ENCODE results near the gene TCEA3. TPM values are rescaled to one million over a fixed set of nuclear protein-coding genes. Genes with fewer than 3 reads are reported as not detected.

TCEA3 gene
- total and polyA plus RNA-seq, 2 of the 4 experiments (the other 2 are of a cell fraction), result 3.0 to 6.3 TPM

GRCh38 chr1:23450894-23451293 lies 26.3 kb upstream of the TCEA3 start:
- no peaks in the 10 kb centered on the region for H3K27me3 ChIP-seq (ENCODE audit: control insufficient read depth, insufficient read depth, low read length)
- no TSS peak for BruUV-seq (replicated peaks)
- no CpG with 5 or more reads among the region's 4 CpGs for WGBS, 2 experiments (ENCODE audit: extremely low coverage in 2 of 2, insufficient read length in 1 of 2)
- DNase-seq (no peak), ATAC-seq (ENCODE audit: low read depth) (no peak)
- CTCF ChIA-PET, result no interaction called here
- in situ Hi-C loops (cut with MboI; ENCODE audit: low sequenced_read_pairs) (no loop called here), intact Hi-C loops (cut with micrococcal nuclease) (no loop called here), dilution Hi-C loops (cut with HindIII; ENCODE audit: low sequenced_read_pairs, unreplicated experiment) (no loop called here)
- H2AK5ac ChIP-seq (ENCODE audit: low read depth, low read length), result no peak overlapping the region
- no peak overlapping the region for H3K4me3 ChIP-seq (ENCODE audit: insufficient read depth, low read depth, low read length)
- no peak overlapping the region for H3K27ac ChIP-seq (ENCODE audit: insufficient read depth, low read length)
- no peak overlapping the region for H3K23ac ChIP-seq (ENCODE audit: low read depth, low read length)
- no peak overlapping the region for H2BK20ac ChIP-seq (ENCODE audit: low read depth, low read length)
- no peaks in the 10 kb centered on the region; a peak in 1 of 4 replicates for H3K79me1 ChIP-seq (ENCODE audit: low read depth in 1 of 2, low read length in 2 of 2)
- H2AFZ ChIP-seq (replicated peaks; ENCODE audit: low read length, poor library complexity), result no peak overlapping the region
- H3K4ac ChIP-seq (ENCODE audit: low read depth, low read length), result no peak overlapping the region
- no peak overlapping the region for H3K56ac ChIP-seq (ENCODE audit: extremely low read depth, insufficient read depth, low read length)
- no peak overlapping the region for H2BK15ac ChIP-seq (ENCODE audit: low read depth, low read length)
- H3K14ac ChIP-seq (replicated peaks; ENCODE audit: low read depth, low read length), result no peak overlapping the region
- no peak overlapping the region for H3K9ac ChIP-seq (ENCODE audit: low read depth, low read length)
- H3K4me2 ChIP-seq (ENCODE audit: low read depth, low read length), result no peak overlapping the region
- H4K20me1 ChIP-seq (ENCODE audit: insufficient read depth, low read length), result no peaks in the 10 kb centered on the region
- H3K9me3 ChIP-seq (ENCODE audit: control insufficient read depth, insufficient read depth, low read length), result no peaks in the 10 kb centered on the region
- POLR2A ChIA-PET (ENCODE audit: unreplicated experiment), result no interaction called here
- no peak overlapping the region for H2BK5ac ChIP-seq (ENCODE audit: low read depth, low read length, poor library complexity, severe bottlenecking)
- H3K18ac ChIP-seq (ENCODE audit: low read depth, low read length), result no peak overlapping the region
- no peak overlapping the region for H4K8ac ChIP-seq (ENCODE audit: low read depth in 2 of 2, low read length in 2 of 2)
- no peak overlapping the region for H4K91ac ChIP-seq (ENCODE audit: insufficient read depth, low read depth, low read length)
- H3K36me3 ChIP-seq (ENCODE audit: control insufficient read depth, insufficient read depth, low read length), result peaks cover 41% of the 10 kb centered on the region; the same call in 1 of the 2 replicates
- TF ChIP-seq, protein P1, sequence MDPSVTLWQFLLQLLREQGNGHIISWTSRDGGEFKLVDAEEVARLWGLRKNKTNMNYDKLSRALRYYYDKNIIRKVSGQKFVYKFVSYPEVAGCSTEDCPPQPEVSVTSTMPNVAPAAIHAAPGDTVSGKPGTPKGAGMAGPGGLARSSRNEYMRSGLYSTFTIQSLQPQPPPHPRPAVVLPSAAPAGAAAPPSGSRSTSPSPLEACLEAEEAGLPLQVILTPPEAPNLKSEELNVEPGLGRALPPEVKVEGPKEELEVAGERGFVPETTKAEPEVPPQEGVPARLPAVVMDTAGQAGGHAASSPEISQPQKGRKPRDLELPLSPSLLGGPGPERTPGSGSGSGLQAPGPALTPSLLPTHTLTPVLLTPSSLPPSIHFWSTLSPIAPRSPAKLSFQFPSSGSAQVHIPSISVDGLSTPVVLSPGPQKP (IDR thresholded peaks at IDR 0.05; ENCODE audit: borderline replicate concordance, low read depth, low read length), result no peak
- TF ChIP-seq MAZ (IDR thresholded peaks at IDR 0.05; ENCODE audit: borderline replicate concordance, low read depth, low read length), result no peak
- TF ChIP-seq USF2 (IDR thresholded peaks at IDR 0.05; ENCODE audit: low read depth, low read length), result no peak
- no peak for TF ChIP-seq RCOR1 (IDR thresholded peaks at IDR 0.05; ENCODE audit: insufficient replicate concordance, low read length)
- no peak overlapping the region for H2BK120ac ChIP-seq (ENCODE audit: low read depth, low read length)
- no peak overlapping the region for H2AK9ac ChIP-seq (replicated peaks; ENCODE audit: low read depth, low read length, poor library complexity)
- H3K4me1 ChIP-seq (ENCODE audit: control insufficient read depth, insufficient read depth, low read length), result peaks cover 5% of the 10 kb centered on the region; the same call in 1 of the 2 replicates
- H3K9me1 ChIP-seq (ENCODE audit: insufficient read depth, low read length), result peaks cover 9% of the 10 kb centered on the region; the same call in 1 of the 2 replicates
- H4K5ac ChIP-seq (ENCODE audit: low read depth, low read length), result no peak overlapping the region

Measured in IMR-90 (cell line).